Measurements from ENCODE around the gene FOLR2.

The FOLR2 gene

GRCh38 chr11:72217841-72218240, 1.2 kb downstream of the FOLR2 start:
- no peak for DNase-seq (ENCODE audit: extremely low read depth, low read depth)
- TF ChIP-seq, protein P1, sequence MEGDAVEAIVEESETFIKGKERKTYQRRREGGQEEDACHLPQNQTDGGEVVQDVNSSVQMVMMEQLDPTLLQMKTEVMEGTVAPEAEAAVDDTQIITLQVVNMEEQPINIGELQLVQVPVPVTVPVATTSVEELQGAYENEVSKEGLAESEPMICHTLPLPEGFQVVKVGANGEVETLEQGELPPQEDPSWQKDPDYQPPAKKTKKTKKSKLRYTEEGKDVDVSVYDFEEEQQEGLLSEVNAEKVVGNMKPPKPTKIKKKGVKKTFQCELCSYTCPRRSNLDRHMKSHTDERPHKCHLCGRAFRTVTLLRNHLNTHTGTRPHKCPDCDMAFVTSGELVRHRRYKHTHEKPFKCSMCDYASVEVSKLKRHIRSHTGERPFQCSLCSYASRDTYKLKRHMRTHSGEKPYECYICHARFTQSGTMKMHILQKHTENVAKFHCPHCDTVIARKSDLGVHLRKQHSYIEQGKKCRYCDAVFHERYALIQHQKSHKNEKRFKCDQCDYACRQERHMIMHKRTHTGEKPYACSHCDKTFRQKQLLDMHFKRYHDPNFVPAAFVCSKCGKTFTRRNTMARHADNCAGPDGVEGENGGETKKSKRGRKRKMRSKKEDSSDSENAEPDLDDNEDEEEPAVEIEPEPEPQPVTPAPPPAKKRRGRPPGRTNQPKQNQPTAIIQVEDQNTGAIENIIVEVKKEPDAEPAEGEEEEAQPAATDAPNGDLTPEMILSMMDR (IDR thresholded peaks at IDR 0.05; ENCODE audit: low read depth, low read length, missing control alignments), result no peak
- no peak overlapping the region for H3K4me3 ChIP-seq (replicated peaks; ENCODE audit: low read depth, low read length)

DNA sequence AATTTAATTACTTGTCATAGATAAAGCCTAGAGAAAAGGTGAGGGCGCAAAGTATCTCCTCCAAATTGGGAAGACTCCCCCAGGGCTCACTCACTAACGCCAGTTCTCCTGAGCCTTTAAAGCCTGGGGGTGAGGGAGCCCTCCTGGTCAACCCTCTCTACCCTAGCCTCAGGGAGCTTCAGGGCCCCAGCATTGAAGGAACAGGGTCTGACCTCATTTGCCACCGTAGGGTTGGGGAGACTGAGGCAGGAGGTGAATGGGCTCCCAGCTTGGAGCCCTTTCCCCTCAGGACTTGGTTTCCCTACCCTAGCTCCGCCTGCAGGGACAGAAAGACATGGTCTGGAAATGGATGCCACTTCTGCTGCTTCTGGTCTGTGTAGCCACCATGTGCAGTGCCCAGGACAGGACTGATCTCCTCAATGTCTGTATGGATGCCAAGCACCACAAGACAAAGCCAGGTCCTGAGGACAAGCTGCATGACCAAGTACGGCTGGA, 1.7 kb downstream of the FOLR2 start:
- TF ChIP-seq, protein P1 (IDR thresholded peaks at IDR 0.05; ENCODE audit: low read depth, low read length, missing control alignments), result no peak
- no peak for DNase-seq (ENCODE audit: extremely low read depth, low read depth)
- no peak overlapping the region for H3K4me3 ChIP-seq (replicated peaks; ENCODE audit: low read depth, low read length)

- TF ChIP-seq, protein P1 (IDR thresholded peaks at IDR 0.05; ENCODE audit: low read depth, low read length, missing control alignments), result no peak
- DNase-seq (ENCODE audit: extremely low read depth, low read depth), result no peak
- no peak overlapping the region for H3K4me3 ChIP-seq (replicated peaks; ENCODE audit: low read depth, low read length)
Measured at GRCh38 chr11:72220696-72221363, 4.2 kb downstream of the FOLR2 start.

DNA sequence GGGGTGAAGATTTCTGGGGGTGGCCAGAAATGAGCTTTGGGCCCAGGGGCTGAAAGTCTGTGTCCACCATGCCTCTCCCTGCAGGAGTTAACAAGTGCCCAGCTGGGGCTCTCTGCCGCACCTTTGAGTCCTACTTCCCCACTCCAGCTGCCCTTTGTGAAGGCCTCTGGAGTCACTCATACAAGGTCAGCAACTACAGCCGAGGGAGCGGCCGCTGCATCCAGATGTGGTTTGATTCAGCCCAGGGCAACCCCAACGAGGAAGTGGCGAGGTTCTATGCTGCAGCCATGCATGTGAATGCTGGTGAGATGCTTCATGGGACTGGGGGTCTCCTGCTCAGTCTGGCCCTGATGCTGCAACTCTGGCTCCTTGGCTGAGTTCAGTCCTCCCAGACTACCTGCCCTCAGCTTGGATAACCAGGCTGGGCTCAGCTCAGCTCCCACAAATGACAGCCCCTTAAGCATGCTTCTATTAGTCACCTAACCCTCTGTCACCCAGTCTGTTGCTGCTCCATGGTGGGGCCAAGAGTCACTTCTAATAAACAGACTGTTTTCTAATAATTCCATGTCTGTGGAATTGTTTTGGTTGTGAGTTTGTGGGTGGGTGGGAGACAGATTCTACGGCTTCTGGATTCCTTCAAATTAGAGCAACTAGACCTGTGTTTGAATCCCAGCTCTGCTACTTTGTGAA, 4.9 kb downstream of the FOLR2 start:
- no peak overlapping the region for H3K4me3 ChIP-seq (replicated peaks; ENCODE audit: low read depth, low read length)
- TF ChIP-seq, protein P1 (IDR thresholded peaks at IDR 0.05; ENCODE audit: low read depth, low read length, missing control alignments), result no peak
- no peak for DNase-seq (ENCODE audit: extremely low read depth, low read depth)

- DNase-seq (ENCODE audit: extremely low read depth, low read depth), result no peak
- TF ChIP-seq, protein P1 (IDR thresholded peaks at IDR 0.05; ENCODE audit: low read depth, low read length, missing control alignments), result no peak
- peak overlapping the region; percentile 65 for H3K4me3 ChIP-seq (replicated peaks; ENCODE audit: low read depth, low read length)
Measured at GRCh38 chr11:72222106-72222891, 5.7 kb downstream of the FOLR2 start.

GRCh38 chr11:72222907-72223614, 6.5 kb downstream of the FOLR2 start:
- H3K4me3 ChIP-seq (replicated peaks; ENCODE audit: low read depth, low read length), result peak overlapping the region; percentile 65
- TF ChIP-seq, protein P1 (IDR thresholded peaks at IDR 0.05; ENCODE audit: low read depth, low read length, missing control alignments), result peak; percentile 34
- peak; percentile 50 for DNase-seq (ENCODE audit: extremely low read depth, low read depth)

Data from HFF-Myc (cell line).